Inflammatory macrophage (primary cell): ENCODE measurements around the gene TAOK3.
"Not testable (repeated sequence)": the region's sequence is repeated elsewhere in the genome, so short reads cannot be mapped to it uniquely, and the experiment has no call there.

Experiments
- DNase-seq, 2 donors: peaks; one replicate each; pipeline ENCODE4 v3.0.0-alpha.2; 2020 to 2022
- total RNA-seq, 18 experiments: gene quantifications; one replicate each; lab custom pipeline; 2026; ENCODE audit warnings: mixed read lengths in 6 of 18, inconsistent platforms in 2 of 18; lab: John Stamatoyannopoulos, UW

TAOK3 gene
- 185 to 346 (median 220) reads per million in 18 experiments for total RNA-seq

- DNase-seq, result peak; percentile 99
Measured at GRCh38 chr12:118372541-118373495, at the start of gene TAOK3. TAOK3 (minus strand) TSS chr12:118372907; CDS start chr12:118255567, 117,340 bp downstream.

GRCh38 chr12:118420673-118421072 lies 48.0 kb upstream of the TAOK3 start:
- no peak for DNase-seq

GRCh38 chr12:118418385-118419057 lies 45.8 kb upstream of the TAOK3 start:
- DNase-seq, result no peak

- no peak for DNase-seq
Measured at GRCh38 chr12:118417942-118418341, 45.2 kb upstream of the TAOK3 start.

GRCh38 chr12:118409834-118410233 lies 37.1 kb upstream of the TAOK3 start:
- DNase-seq, result no peak

- not testable (repeated sequence) for DNase-seq
Measured at GRCh38 chr12:118408241-118408640, 35.5 kb upstream of the TAOK3 start.

GRCh38 chr12:118404876-118405521 lies 32.3 kb upstream of the TAOK3 start:
- DNase-seq, result peak; percentile 44 to 45

GRCh38 chr12:118402251-118402650 lies 29.5 kb upstream of the TAOK3 start:
- DNase-seq, result no peak

GRCh38 chr12:118398940-118399339 lies 26.2 kb upstream of the TAOK3 start:
- DNase-seq, result peak; percentile 80 to 84

GRCh38 chr12:118398524-118398923 lies 25.8 kb upstream of the TAOK3 start:
- peak; percentile 20 to 30 for DNase-seq

- no peak for DNase-seq
Measured at GRCh38 chr12:118397708-118398440, 25.2 kb upstream of the TAOK3 start.

GRCh38 chr12:118391836-118392235 lies 19.1 kb upstream of the TAOK3 start:
- no peak for DNase-seq

GRCh38 chr12:118391424-118391823 lies 18.7 kb upstream of the TAOK3 start:
- DNase-seq, result no peak

GRCh38 chr12:118377884-118378470 lies 5.3 kb upstream of the TAOK3 start:
- DNase-seq, result peak; percentile 62 to 75

GRCh38 chr12:118377021-118377883 lies 4.5 kb upstream of the TAOK3 start:
- no peak for DNase-seq

GRCh38 chr12:118376089-118377020 lies 3.6 kb upstream of the TAOK3 start, which contains the start of gene SUDS3:
SUDS3 (plus strand) TSS chr12:118376555; CDS start chr12:118376692, 137 bp downstream.
- peak; percentile 87 to 89 for DNase-seq

GRCh38 chr12:118375348-118375747 lies 2.6 kb upstream of the TAOK3 start:
- no peak for DNase-seq

GRCh38 chr12:118374909-118375308 lies 2.2 kb upstream of the TAOK3 start:
- DNase-seq, result no peak

- DNase-seq, result no peak
Measured at GRCh38 chr12:118374126-118374725, 1.5 kb upstream of the TAOK3 start.
